HepG2 (cell line): ENCODE data around the gene LRP5. TPM values are rescaled to one million over a fixed set of nuclear protein-coding genes. Genes with fewer than 3 reads are reported as not detected.

Experiments
- EP300 ChIP-seq, 3 experiments: sonication (generic) in 1 of 3; formaldehyde crosslinking in 1 of 3; IDR thresholded peaks; 2 replicates each; pipeline versions ENCODE4 v1.5.1 to v1.6.1; 2011 to 2020; ENCODE audit warnings: low read depth in 2 of 3, low read length in 2 of 3, borderline replicate concordance in 1 of 3, improper control_type of control experiment in 1 of 3, mild to moderate bottlenecking in 1 of 3, missing genetic modification reagents in 1 of 3, moderate library complexity in 1 of 3
- ETV5 ChIP-seq: IDR thresholded peaks from 2 replicates; pipeline ENCODE4 v1.6.1; 2018; ENCODE audit warnings: missing biosample characterization, missing genetic modification reagents, inconsistent platforms, borderline replicate concordance
- FOXK1 ChIP-seq: sonication (generic); formaldehyde crosslinking; IDR thresholded peaks from 2 replicates; pipeline ENCODE4 v1.4.0; 2020; ENCODE audit warnings: low read depth, missing genetic modification reagents, borderline replicate concordance
- FOXK2 ChIP-seq: fragments of 450-650 bp; IDR thresholded peaks from 2 replicates; pipeline ENCODE4 v1.6.1; 2016
- HOXA3 ChIP-seq: sonication (generic); formaldehyde crosslinking; IDR thresholded peaks from 2 replicates; pipeline ENCODE4 v1.5.0; 2020; ENCODE audit warnings: missing genetic modification reagents
- ISX ChIP-seq: sonication (generic); formaldehyde crosslinking; conservative IDR thresholded peaks from 2 replicates; pipeline ENCODE4 v1.5.0; 2020; ENCODE audit warnings: missing genetic modification reagents
- PHF20 ChIP-seq: sonication (generic); formaldehyde crosslinking; IDR thresholded peaks from 2 replicates; pipeline ENCODE4 v1.5.0; 2020; ENCODE audit warnings: mild to moderate bottlenecking, missing genetic modification reagents
- SRSF1 ChIP-seq: fragments of 200-400 bp; formaldehyde crosslinking; optimal IDR thresholded peaks from 2 replicates; pipeline ENCODE3; 2017; ENCODE audit warnings: mild to moderate bottlenecking, low read depth, low read length, moderate library complexity
- ZFAT ChIP-seq: sonication (generic); formaldehyde crosslinking; conservative IDR thresholded peaks from 2 replicates; pipeline ENCODE4 v1.8.1; 2023; ENCODE audit warnings: missing genetic modification reagents, inconsistent platforms
- ZNF317 ChIP-seq: sonication (generic); formaldehyde crosslinking; IDR thresholded peaks from 2 replicates; pipeline ENCODE4 v1.5.0; 2020; ENCODE audit warnings: mild to moderate bottlenecking, missing genetic modification reagents
- ZNF431 ChIP-seq: sonication (generic); formaldehyde crosslinking; IDR thresholded peaks from 2 replicates; pipeline ENCODE4 v1.9.0; 2022; ENCODE audit warnings: missing genetic modification reagents, low read depth, mild to moderate bottlenecking, borderline replicate concordance
- ZNF44 ChIP-seq: sonication (generic); formaldehyde crosslinking; IDR thresholded peaks from 2 replicates; pipeline ENCODE4 v1.5.1; 2020; ENCODE audit warnings: mild to moderate bottlenecking, missing genetic modification reagents
- ZNF746 ChIP-seq: sonication (generic); formaldehyde crosslinking; IDR thresholded peaks from 2 replicates; pipeline ENCODE4 v1.8.0; 2022; ENCODE audit warnings: mild to moderate bottlenecking, missing genetic modification reagents
- ZNF766 ChIP-seq: sonication (generic); formaldehyde crosslinking; IDR thresholded peaks from 2 replicates; pipeline ENCODE4 v1.5.0; 2020; ENCODE audit warnings: missing genetic modification reagents, borderline replicate concordance
- polyA plus RNA-seq, 8 experiments: library from polyadenylated mRNA; depleted of rRNA in 3 of 8; stranded (reverse) in 7 of 8; unstranded in 1 of 8; fragments of >200 nt; fragmentation: Illumina TruSeq in 4 of 8; extraction: Trizol in 4 of 8; gene quantifications; 2 replicates each; pipeline versions ENCODE4 v1.2.1 to v1.2.3, GENCODE V29; 2011 to 2016; ENCODE audit warnings: low read depth in 4 of 8, missing spikeins in 1 of 8, mixed read lengths in 1 of 8; ENCODE audit not compliant: insufficient read depth in 1 of 8
- total RNA-seq, 5 experiments: library from RNA; depleted of rRNA; stranded (reverse); fragments of >200 nt; fragmentation: Illumina TruSeq; extraction: Trizol; gene quantifications; 2 replicates each; pipeline ENCODE4 v1.2.3, GENCODE V29; 2016; ENCODE audit warnings: low read depth in 1 of 5
- TF ChIP-seq, protein P1 (sequence below): sonication (generic); formaldehyde crosslinking; IDR thresholded peaks from 2 replicates; pipeline ENCODE4 v1.4.0; 2020; ENCODE audit warnings: missing genetic modification reagents
- TF ChIP-seq, protein P2 (sequence below): sonication (generic); formaldehyde crosslinking; IDR thresholded peaks from 2 replicates; pipeline ENCODE4 v1.4.0; 2020; ENCODE audit warnings: missing genetic modification reagents, mild to moderate bottlenecking, borderline replicate concordance
- TF ChIP-seq, protein P3 (sequence below): sonication (generic); formaldehyde crosslinking; IDR thresholded peaks from 2 replicates; pipeline ENCODE4 v1.5.0; 2020; ENCODE audit warnings: missing genetic modification reagents
- TF ChIP-seq, protein P4 (sequence below): sonication (generic); formaldehyde crosslinking; conservative IDR thresholded peaks from 2 replicates; pipeline ENCODE4 v1.4.0; 2020; ENCODE audit warnings: missing genetic modification reagents

Gene LRP5
- total and polyA plus RNA-seq, 2 of the 13 experiments (the other 11 are each of a cell fraction or from before 2014, with no cell fraction given) = 40.4 to 64.0 TPM

DNA sequence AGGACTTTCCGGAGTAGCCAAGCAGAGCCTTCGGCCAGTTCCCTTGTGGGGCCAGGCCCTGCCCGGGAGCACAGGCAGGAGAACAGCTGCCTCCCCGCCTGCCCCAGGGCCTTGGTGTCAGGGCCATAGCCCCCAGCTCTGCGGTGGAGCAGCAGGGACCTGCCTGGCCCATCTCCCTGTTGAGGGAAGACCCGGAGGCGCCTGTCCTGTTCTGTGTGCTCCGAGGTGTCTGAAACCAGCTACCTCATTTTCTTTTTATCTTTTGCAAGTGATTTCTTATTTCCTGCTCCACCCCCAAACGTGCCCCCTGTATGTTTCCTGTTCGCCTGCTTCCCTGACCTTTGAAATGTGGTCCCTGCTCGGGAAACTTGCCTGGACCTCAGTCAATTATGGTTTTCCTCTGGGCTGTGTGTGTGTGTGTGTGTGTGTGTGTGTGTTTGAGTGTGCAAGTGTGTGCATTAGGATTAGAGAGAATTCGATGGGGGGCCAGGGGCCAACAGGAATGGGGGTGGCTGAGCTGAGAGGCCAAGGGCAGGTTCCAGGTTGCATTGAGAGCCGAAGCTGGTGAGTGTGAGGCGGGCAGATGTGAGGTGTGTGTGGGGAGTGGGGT is 19.1 kb downstream of the LRP5 start (continued):
- TF ChIP-seq, protein P1, sequence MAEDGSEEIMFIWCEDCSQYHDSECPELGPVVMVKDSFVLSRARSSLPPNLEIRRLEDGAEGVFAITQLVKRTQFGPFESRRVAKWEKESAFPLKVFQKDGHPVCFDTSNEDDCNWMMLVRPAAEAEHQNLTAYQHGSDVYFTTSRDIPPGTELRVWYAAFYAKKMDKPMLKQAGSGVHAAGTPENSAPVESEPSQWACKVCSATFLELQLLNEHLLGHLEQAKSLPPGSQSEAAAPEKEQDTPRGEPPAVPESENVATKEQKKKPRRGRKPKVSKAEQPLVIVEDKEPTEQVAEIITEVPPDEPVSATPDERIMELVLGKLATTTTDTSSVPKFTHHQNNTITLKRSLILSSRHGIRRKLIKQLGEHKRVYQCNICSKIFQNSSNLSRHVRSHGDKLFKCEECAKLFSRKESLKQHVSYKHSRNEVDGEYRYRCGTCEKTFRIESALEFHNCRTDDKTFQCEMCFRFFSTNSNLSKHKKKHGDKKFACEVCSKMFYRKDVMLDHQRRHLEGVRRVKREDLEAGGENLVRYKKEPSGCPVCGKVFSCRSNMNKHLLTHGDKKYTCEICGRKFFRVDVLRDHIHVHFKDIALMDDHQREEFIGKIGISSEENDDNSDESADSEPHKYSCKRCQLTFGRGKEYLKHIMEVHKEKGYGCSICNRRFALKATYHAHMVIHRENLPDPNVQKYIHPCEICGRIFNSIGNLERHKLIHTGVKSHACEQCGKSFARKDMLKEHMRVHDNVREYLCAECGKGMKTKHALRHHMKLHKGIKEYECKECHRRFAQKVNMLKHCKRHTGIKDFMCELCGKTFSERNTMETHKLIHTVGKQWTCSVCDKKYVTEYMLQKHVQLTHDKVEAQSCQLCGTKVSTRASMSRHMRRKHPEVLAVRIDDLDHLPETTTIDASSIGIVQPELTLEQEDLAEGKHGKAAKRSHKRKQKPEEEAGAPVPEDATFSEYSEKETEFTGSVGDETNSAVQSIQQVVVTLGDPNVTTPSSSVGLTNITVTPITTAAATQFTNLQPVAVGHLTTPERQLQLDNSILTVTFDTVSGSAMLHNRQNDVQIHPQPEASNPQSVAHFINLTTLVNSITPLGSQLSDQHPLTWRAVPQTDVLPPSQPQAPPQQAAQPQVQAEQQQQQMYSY (CRISPR knock-in tag) = peak; percentile 81
- TF ChIP-seq, protein P2, sequence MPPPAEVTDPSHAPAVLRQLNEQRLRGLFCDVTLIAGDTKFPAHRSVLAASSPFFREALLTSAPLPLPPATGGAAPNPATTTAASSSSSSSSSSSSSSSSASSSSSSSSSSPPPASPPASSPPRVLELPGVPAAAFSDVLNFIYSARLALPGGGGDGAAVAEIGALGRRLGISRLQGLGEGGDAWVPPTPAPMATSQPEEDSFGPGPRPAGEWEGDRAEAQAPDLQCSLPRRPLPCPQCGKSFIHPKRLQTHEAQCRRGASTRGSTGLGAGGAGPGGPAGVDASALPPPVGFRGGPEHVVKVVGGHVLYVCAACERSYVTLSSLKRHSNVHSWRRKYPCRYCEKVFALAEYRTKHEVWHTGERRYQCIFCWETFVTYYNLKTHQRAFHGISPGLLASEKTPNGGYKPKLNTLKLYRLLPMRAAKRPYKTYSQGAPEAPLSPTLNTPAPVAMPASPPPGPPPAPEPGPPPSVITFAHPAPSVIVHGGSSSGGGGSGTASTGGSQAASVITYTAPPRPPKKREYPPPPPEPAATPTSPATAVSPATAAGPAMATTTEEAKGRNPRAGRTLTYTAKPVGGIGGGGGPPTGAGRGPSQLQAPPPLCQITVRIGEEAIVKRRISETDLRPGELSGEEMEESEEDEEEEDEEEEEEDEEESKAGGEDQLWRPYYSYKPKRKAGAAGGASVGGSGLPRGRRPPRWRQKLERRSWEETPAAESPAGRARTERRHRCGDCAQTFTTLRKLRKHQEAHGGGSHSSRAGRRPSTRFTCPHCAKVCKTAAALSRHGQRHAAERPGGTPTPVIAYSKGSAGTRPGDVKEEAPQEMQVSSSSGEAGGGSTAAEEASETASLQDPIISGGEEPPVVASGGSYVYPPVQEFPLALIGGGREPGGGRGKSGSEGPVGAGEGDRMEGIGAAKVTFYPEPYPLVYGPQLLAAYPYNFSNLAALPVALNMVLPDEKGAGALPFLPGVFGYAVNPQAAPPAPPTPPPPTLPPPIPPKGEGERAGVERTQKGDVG (CRISPR knock-in tag) = peak; percentile 81; the same call in 1 of the 2 replicates
- TF ChIP-seq FOXK2 (no peak), ZNF766 (CRISPR knock-in tag) (0 out of 2 replicates have a peak, but pooled peaks have one; percentile 58), SRSF1 (no peak), HOXA3 (CRISPR knock-in tag) (peak; percentile 35; the same call in 1 of the 2 replicates), ZFAT (CRISPR knock-in tag) (no peak), ZNF317 (CRISPR knock-in tag) (no peak), ISX (no peak), ZNF746 (CRISPR knock-in tag) (peak; percentile 54; the same call in 1 of the 2 replicates), ZNF44 (0 out of 2 replicates have a peak, but pooled peaks have one; percentile 2), ZNF431 (peak; percentile 64; the same call in 1 of the 2 replicates), PHF20 (peak; percentile 38; the same call in 1 of the 2 replicates), FOXK1 (0 out of 2 replicates have a peak, but pooled peaks have one; percentile 9), ETV5 (CRISPR knock-in tag) (peak; percentile 87), EP300 (IDR thresholded peaks at IDR 0.05; ENCODE audit: low read depth in 2 of 2, low read length in 2 of 2) (peak in 1 of 2 experiments; percentile 85; a peak in 2 of 4 replicates), EP300 (CRISPR knock-in tag; IDR thresholded peaks at IDR 0.05; ENCODE audit: borderline replicate concordance) (peak; percentile 52; the same call in 1 of the 2 replicates)
- TF ChIP-seq, protein P3, sequence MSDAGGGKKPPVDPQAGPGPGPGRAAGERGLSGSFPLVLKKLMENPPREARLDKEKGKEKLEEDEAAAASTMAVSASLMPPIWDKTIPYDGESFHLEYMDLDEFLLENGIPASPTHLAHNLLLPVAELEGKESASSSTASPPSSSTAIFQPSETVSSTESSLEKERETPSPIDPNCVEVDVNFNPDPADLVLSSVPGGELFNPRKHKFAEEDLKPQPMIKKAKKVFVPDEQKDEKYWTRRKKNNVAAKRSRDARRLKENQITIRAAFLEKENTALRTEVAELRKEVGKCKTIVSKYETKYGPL (CRISPR knock-in tag) = no peak
- TF ChIP-seq, protein P4, sequence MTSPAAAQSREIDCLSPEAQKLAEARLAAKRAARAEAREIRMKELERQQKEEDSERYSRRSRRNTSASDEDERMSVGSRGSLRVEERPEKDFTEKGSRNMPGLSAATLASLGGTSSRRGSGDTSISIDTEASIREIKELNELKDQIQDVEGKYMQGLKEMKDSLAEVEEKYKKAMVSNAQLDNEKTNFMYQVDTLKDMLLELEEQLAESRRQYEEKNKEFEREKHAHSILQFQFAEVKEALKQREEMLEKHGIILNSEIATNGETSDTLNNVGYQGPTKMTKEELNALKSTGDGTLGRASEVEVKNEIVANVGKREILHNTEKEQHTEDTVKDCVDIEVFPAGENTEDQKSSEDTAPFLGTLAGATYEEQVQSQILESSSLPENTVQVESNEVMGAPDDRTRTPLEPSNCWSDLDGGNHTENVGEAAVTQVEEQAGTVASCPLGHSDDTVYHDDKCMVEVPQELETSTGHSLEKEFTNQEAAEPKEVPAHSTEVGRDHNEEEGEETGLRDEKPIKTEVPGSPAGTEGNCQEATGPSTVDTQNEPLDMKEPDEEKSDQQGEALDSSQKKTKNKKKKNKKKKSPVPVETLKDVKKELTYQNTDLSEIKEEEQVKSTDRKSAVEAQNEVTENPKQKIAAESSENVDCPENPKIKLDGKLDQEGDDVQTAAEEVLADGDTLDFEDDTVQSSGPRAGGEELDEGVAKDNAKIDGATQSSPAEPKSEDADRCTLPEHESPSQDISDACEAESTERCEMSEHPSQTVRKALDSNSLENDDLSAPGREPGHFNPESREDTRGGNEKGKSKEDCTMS (CRISPR knock-in tag) = no peak
